ENCODE results near the gene SNPH. TPM values are rescaled to one million over a fixed set of nuclear protein-coding genes. Genes with fewer than 3 reads are reported as not detected.

The SNPH gene
- total and polyA plus RNA-seq, 2 of the 8 experiments (the other 6 are each of a cell fraction or from before 2014, with no cell fraction given) = 0.98 to 4.9 TPM

DNA sequence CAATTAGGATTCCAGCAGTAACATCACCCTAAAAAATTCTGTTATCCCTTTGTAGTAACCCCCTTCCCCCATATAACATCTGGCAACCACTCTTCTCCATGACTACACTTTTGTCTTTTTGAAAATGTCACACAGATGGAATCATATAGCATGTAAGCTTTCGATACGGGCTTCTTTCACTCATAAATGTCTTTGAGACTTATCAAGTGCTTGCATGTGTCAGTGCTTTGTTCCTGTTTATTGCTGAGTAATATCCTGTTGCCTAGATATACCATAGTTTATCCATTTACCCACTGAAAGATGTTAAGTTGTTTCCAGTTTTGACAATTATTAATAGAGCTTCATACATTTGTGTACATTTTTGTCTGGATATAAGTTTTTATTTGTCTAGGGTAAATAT is 10.4 kb upstream of the SNPH start:
- H2BK12ac ChIP-seq (ENCODE audit: low read depth, low read length) = no peak overlapping the region
- no peak overlapping the region for H3K56ac ChIP-seq (replicated peaks; ENCODE audit: insufficient read length, low read depth, low read length)
- no peaks in the 10 kb centered on the region for H3K79me2 ChIP-seq (ENCODE audit: control insufficient read depth in 1 of 2, insufficient read depth in 2 of 2, low read length in 2 of 2)
- H3K9ac ChIP-seq (replicated peaks in 1 of 4; ENCODE audit: extremely low read depth in 1 of 4, low read depth in 3 of 4, low read length in 3 of 4) = no peak overlapping the region
- H3K4me3 ChIP-seq (ENCODE audit: extremely low read depth in 1 of 4, insufficient read depth in 2 of 4, low read depth in 3 of 4, low read length in 4 of 4) = no peak overlapping the region
- H3K27ac ChIP-seq (ENCODE audit: low read depth, low read length) = no peak overlapping the region
- no peaks in the 10 kb centered on the region for H4K20me1 ChIP-seq (replicated peaks in 1 of 2; ENCODE audit: control insufficient read depth in 1 of 2, insufficient read depth in 2 of 2, low read length in 2 of 2)
- ChIA-PET POLR2A (ENCODE audit: partially characterized antibody) (no interaction called here), CTCF (ENCODE audit: partially characterized antibody) (interaction anchor here (1.1 to 1.3 kb wide), 3 partner anchors 10 to 88 kb away, joined by 3 read pairs; no protein-coding TSS in a partner anchor)
- no peak overlapping the region for H3K4ac ChIP-seq (replicated peaks; ENCODE audit: insufficient read length, low read depth, low read length)
- no peak overlapping the region for H4K5ac ChIP-seq (ENCODE audit: insufficient read length, low read depth, low read length)
- H3K79me1 ChIP-seq (ENCODE audit: low read depth, low read length) = no peaks in the 10 kb centered on the region
- DNase-seq (ENCODE audit: low read depth in 1 of 2, low spot score in 2 of 2) (no peak), FAIRE-seq (no peak)
- no peak overlapping the region for H2BK120ac ChIP-seq (replicated peaks; ENCODE audit: low read depth, low read length)
- H3K9me3 ChIP-seq (ENCODE audit: insufficient read depth in 2 of 2, low read depth in 1 of 2, low read length in 1 of 2) = peaks cover 0 to 2% of the 10 kb centered on the region in 2 experiments; a peak in 1 of 4 replicates
- H3K14ac ChIP-seq (ENCODE audit: insufficient read length) = no peak overlapping the region
- H3K18ac ChIP-seq (ENCODE audit: extremely low read depth, low read length) = no peak overlapping the region
- WGBS, 2 experiments (ENCODE audit: extremely low coverage in 1 of 2, insufficient coverage in 1 of 2, insufficient read length in 1 of 2, insufficient replicate concordance in 2 of 2, low coverage in 1 of 2, low lambda C conversion rate in 2 of 2, missing lambda C conversion rate in 1 of 2) = 98% methylated on average over 2 of the region's 2 CpGs; no CpG with 5 or more reads in 1 of the 2 experiments
- H2AFZ ChIP-seq (ENCODE audit: low read length) = no peak overlapping the region
- H2BK15ac ChIP-seq (ENCODE audit: low read length) = no peak overlapping the region
- no peak overlapping the region for H2AK5ac ChIP-seq (ENCODE audit: low read depth, low read length)
- no peak overlapping the region for H4K91ac ChIP-seq (replicated peaks; ENCODE audit: insufficient read length, low read length)
- no peak overlapping the region for H3K4me2 ChIP-seq (ENCODE audit: insufficient read depth in 1 of 2, low read depth in 2 of 2, low read length in 2 of 2)
- no peak overlapping the region for H3K23ac ChIP-seq (ENCODE audit: insufficient read length)
- H2BK20ac ChIP-seq (ENCODE audit: low read length) = no peak overlapping the region
- no peak overlapping the region for H4K8ac ChIP-seq (ENCODE audit: extremely low read depth, insufficient read depth, low read length)
- H3K36me3 ChIP-seq (ENCODE audit: control insufficient read depth in 2 of 4, insufficient read depth in 4 of 4, low read length in 3 of 4) = no peaks in the 10 kb centered on the region; a peak in 1 of 8 replicates
- H3K23me2 ChIP-seq (ENCODE audit: low read depth, low read length) = no peaks in the 10 kb centered on the region
- H3K4me1 ChIP-seq (replicated peaks in 1 of 4; ENCODE audit: control insufficient read depth in 3 of 4, insufficient read depth in 4 of 4, low read length in 3 of 4) = no peaks in the 10 kb centered on the region
- no peak overlapping the region for H2BK5ac ChIP-seq (ENCODE audit: low read depth, low read length)
- H3K27me3 ChIP-seq (replicated peaks in 1 of 4; ENCODE audit: control insufficient read depth in 3 of 4, extremely low read depth in 1 of 4, insufficient read depth in 3 of 4, low read length in 3 of 4) = no peaks in the 10 kb centered on the region
- TF ChIP-seq BACH1 (IDR thresholded peaks at IDR 0.05; ENCODE audit: low read length) (no peak), CEBPB (IDR thresholded peaks at IDR 0.05; ENCODE audit: low read depth, low read length) (no peak), EZH2 (IDR thresholded peaks at IDR 0.05; ENCODE audit: low read depth, low read length, severe bottlenecking) (no peak), SIRT6 (IDR thresholded peaks at IDR 0.05; ENCODE audit: low read length) (no peak), JUN (IDR thresholded peaks at IDR 0.05; ENCODE audit: low read depth, low read length) (no peak), SIX5 (IDR thresholded peaks at IDR 0.05; ENCODE audit: low read depth, low read length) (no peak), E2F6 (IDR thresholded peaks at IDR 0.05) (no peak), PHF8 (conservative IDR thresholded peaks at IDR 0.05; ENCODE audit: low read depth, low read length) (no peak), EGR1 (IDR thresholded peaks at IDR 0.05; ENCODE audit: borderline replicate concordance, low read depth, low read length) (no peak), SRF (IDR thresholded peaks at IDR 0.05; ENCODE audit: low read depth, low read length) (no peak), SP4 (IDR thresholded peaks at IDR 0.05; ENCODE audit: low read length) (no peak), KDM1A (IDR thresholded peaks at IDR 0.05; ENCODE audit: borderline replicate concordance, low read length) (no peak), SUZ12 (IDR thresholded peaks at IDR 0.05; ENCODE audit: low read length) (no peak), KDM5A (IDR thresholded peaks at IDR 0.05; ENCODE audit: low read length) (no peak)
- TF ChIP-seq, protein P1, sequence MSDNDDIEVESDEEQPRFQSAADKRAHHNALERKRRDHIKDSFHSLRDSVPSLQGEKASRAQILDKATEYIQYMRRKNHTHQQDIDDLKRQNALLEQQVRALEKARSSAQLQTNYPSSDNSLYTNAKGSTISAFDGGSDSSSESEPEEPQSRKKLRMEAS (IDR thresholded peaks at IDR 0.05) = no peak

All from H1 (cell line).